ENCODE results near the gene CDH13. TPM values are rescaled to one million over a fixed set of nuclear protein-coding genes. Genes with fewer than 3 reads are reported as not detected.

Gene CDH13
- total RNA-seq, 1 donor from 2014 or later, result not detected

- Mint-ChIP-seq H3K9me3 (no peaks in the 10 kb centered on the region), H3K4me1 (no peaks in the 10 kb centered on the region), H3K27me3 (no peaks in the 10 kb centered on the region), H3K36me3 (ENCODE audit: low read depth) (no peaks in the 10 kb centered on the region), H3K4me3 (no peak overlapping the region), H3K27ac (no peak overlapping the region)
- no peak for ATAC-seq (ENCODE audit: low read depth)
- no peak for TF ChIP-seq CTCF (IDR thresholded peaks at IDR 0.05)
- intact Hi-C loops (cut with micrococcal nuclease), result no loop called here
- ChIA-PET CTCF (no interaction called here), POLR2A (no interaction called here)
- DNase-seq, result no peak
Measured at GRCh38 chr16:83021746-83022145, 395.0 kb downstream of the CDH13 start.

GRCh38 chr16:83023011-83023410 lies 396.2 kb downstream of the CDH13 start:
- intact Hi-C loops (cut with micrococcal nuclease), result no loop called here
- ATAC-seq (ENCODE audit: low read depth) (no peak), DNase-seq (no peak)
- ChIA-PET CTCF (no interaction called here), POLR2A (no interaction called here)
- Mint-ChIP-seq H3K27me3 (no peaks in the 10 kb centered on the region), H3K4me1 (no peaks in the 10 kb centered on the region), H3K27ac (no peak overlapping the region), H3K36me3 (ENCODE audit: low read depth) (no peaks in the 10 kb centered on the region), H3K4me3 (no peak overlapping the region), H3K9me3 (no peaks in the 10 kb centered on the region)
- TF ChIP-seq CTCF (IDR thresholded peaks at IDR 0.05), result no peak

- intact Hi-C loops (cut with micrococcal nuclease), result no loop called here
Measured at GRCh38 chr16:83023640-83024039, 396.9 kb downstream of the CDH13 start.

GRCh38 chr16:83027973-83028372 lies 401.2 kb downstream of the CDH13 start:
- ATAC-seq (ENCODE audit: low read depth) (no peak), DNase-seq (no peak)
- H3K9me3 Mint-ChIP-seq, result peaks cover 3% of the 10 kb centered on the region
- H3K27ac Mint-ChIP-seq, result no peak overlapping the region
- TF ChIP-seq CTCF (IDR thresholded peaks at IDR 0.05), result no peak
- H3K4me1 Mint-ChIP-seq, result no peaks in the 10 kb centered on the region
- no peaks in the 10 kb centered on the region for H3K27me3 Mint-ChIP-seq
- intact Hi-C loops (cut with micrococcal nuclease), result no loop called here
- ChIA-PET POLR2A (no interaction called here), CTCF (no interaction called here)
- no peaks in the 10 kb centered on the region for H3K36me3 Mint-ChIP-seq (ENCODE audit: low read depth)
- H3K4me3 Mint-ChIP-seq, result no peak overlapping the region

More at GRCh38 chr16:83023640-83024039, 396.9 kb downstream of the CDH13 start:
- no peaks in the 10 kb centered on the region for H3K36me3 Mint-ChIP-seq (ENCODE audit: low read depth)
- no peak overlapping the region for H3K27ac Mint-ChIP-seq
- DNase-seq, result no peak
- POLR2A ChIA-PET, result no interaction called here
- no peaks in the 10 kb centered on the region for H3K9me3 Mint-ChIP-seq
- H3K4me3 Mint-ChIP-seq, result no peak overlapping the region
- no peak for TF ChIP-seq CTCF (IDR thresholded peaks at IDR 0.05)
- no peaks in the 10 kb centered on the region for H3K27me3 Mint-ChIP-seq
- ATAC-seq (ENCODE audit: low read depth), result no peak
- CTCF ChIA-PET, result no interaction called here
- H3K4me1 Mint-ChIP-seq, result no peaks in the 10 kb centered on the region

GRCh38 chr16:83029467-83029866 lies 402.7 kb downstream of the CDH13 start:
- Mint-ChIP-seq H3K36me3 (ENCODE audit: low read depth) (no peaks in the 10 kb centered on the region), H3K9me3 (peaks cover 3% of the 10 kb centered on the region), H3K4me1 (no peaks in the 10 kb centered on the region), H3K27me3 (no peaks in the 10 kb centered on the region), H3K27ac (no peak overlapping the region), H3K4me3 (no peak overlapping the region)
- ATAC-seq (ENCODE audit: low read depth) (no peak), DNase-seq (no peak)
- POLR2A ChIA-PET, result no interaction called here
- CTCF ChIA-PET, result no interaction called here
- intact Hi-C loops (cut with micrococcal nuclease), result no loop called here
- no peak for TF ChIP-seq CTCF (IDR thresholded peaks at IDR 0.05)

Data from activated B cell treated with CpG ODN at 0.5 μM for 24 hours (primary cell).